ENCODE measurements around the gene MTG1.
"Not testable (repeated sequence)": the region's sequence is repeated elsewhere in the genome, so short reads cannot be mapped to it uniquely, and the experiment has no call there.

MTG1 gene

GRCh38 chr10:133359554-133359971 lies 34.4 kb upstream of the MTG1 start:
- DNase-seq: peak in 5 of 6 experiments; percentile 9 to 57 (median 35)

GRCh38 chr10:133359972-133360610 lies 33.9 kb upstream of the MTG1 start:
- peak in 1 of 6 experiments; percentile 8 for DNase-seq

GRCh38 chr10:133361227-133361626 lies 32.7 kb upstream of the MTG1 start:
- DNase-seq: no peak

GRCh38 chr10:133361773-133362441 lies 32.0 kb upstream of the MTG1 start:
- no peak for DNase-seq

- DNase-seq: no peak
Measured at GRCh38 chr10:133362846-133363245, 31.1 kb upstream of the MTG1 start.

GRCh38 chr10:133364645-133365431 lies 29.1 kb upstream of the MTG1 start:
- no peak for DNase-seq

- DNase-seq: no peak
Measured at GRCh38 chr10:133365461-133366129, 28.4 kb upstream of the MTG1 start.

- no peak for DNase-seq
Measured at GRCh38 chr10:133366130-133366478, 27.9 kb upstream of the MTG1 start.

- DNase-seq: no peak
Measured at GRCh38 chr10:133366751-133367150, 27.2 kb upstream of the MTG1 start.

GRCh38 chr10:133367461-133367860 lies 26.5 kb upstream of the MTG1 start:
- not testable (repeated sequence) for DNase-seq

GRCh38 chr10:133368153-133368552 lies 25.8 kb upstream of the MTG1 start:
- no peak for DNase-seq

- DNase-seq: no peak
Measured at GRCh38 chr10:133370030-133370786, 23.7 kb upstream of the MTG1 start.

- no peak for DNase-seq
Measured at GRCh38 chr10:133372507-133372906, 21.4 kb upstream of the MTG1 start.

- DNase-seq: peak; percentile 78 to 95 (median 88)
Measured at GRCh38 chr10:133373174-133374090, 20.5 kb upstream of the MTG1 start, which contains the start of gene ECHS1. Gene ECHS1 (minus strand): TSS chr10:133373354. CDS start chr10:133373333, 21 bp downstream.

GRCh38 chr10:133375357-133376115 lies 18.4 kb upstream of the MTG1 start:
- DNase-seq: no peak

- DNase-seq: not testable (repeated sequence)
Measured at GRCh38 chr10:133376183-133376582, 17.8 kb upstream of the MTG1 start.

GRCh38 chr10:133377025-133377817 lies 16.7 kb upstream of the MTG1 start:
- no peak for DNase-seq

- no peak for DNase-seq
Measured at GRCh38 chr10:133377818-133378250, 16.1 kb upstream of the MTG1 start.
